Measurements from ENCODE around the gene NOL11.

GRCh38 chr17:67679225-67679624, 38.5 kb upstream of the NOL11 start:
- TF ChIP-seq CTCF (IDR thresholded peaks at IDR 0.05) (no peak), SREBF2 (IDR thresholded peaks at IDR 0.05) (no peak)
